H1 (cell line): ENCODE results near the gene JMJD7. TPM values are rescaled to one million over a fixed set of nuclear protein-coding genes. Genes with fewer than 3 reads are reported as not detected.

Experiments
- CTCF ChIA-PET: fragments of 300-600 bp; sonication (Branson Sonifier 250); formaldehyde crosslinking; loops from one replicate; lab custom pipeline; 2021; ENCODE audit not compliant: partially characterized antibody; lab: Charles Lee
- POLR2A ChIA-PET: fragments of 300-600 bp; sonication (Branson Sonifier 250); formaldehyde crosslinking; loops from one replicate; lab custom pipeline; 2021; ENCODE audit warnings: inconsistent platforms; ENCODE audit not compliant: partially characterized antibody; lab: Charles Lee
- DNase-seq, 2 experiments: peaks; one replicate each; pipeline versions ENCODE4 v3.0.0 to v3.0.0-alpha.2; 2010 to 2022; ENCODE audit warnings: low spot score in 2 of 2, low read depth in 1 of 2, mixed read lengths in 1 of 2
- FAIRE-seq: peaks from 2 replicates; lab custom pipeline; 2011; peaks lifted over from hg19 to GRCh38; lab: Jason Lieb, UNC
- H2AFZ ChIP-seq: 2 replicates; pipeline ENCODE4 v1.8.1; 2012; ENCODE audit warnings: low read length, inconsistent platforms
- H2AK5ac ChIP-seq: 2 replicates; pipeline ENCODE4 v1.6.1; 2013; ENCODE audit warnings: low read depth, low read length
- H2BK120ac ChIP-seq: replicated peaks from 2 replicates; pipeline ENCODE3; 2013; ENCODE audit warnings: low read depth, low read length, inconsistent platforms
- H2BK12ac ChIP-seq: 2 replicates; pipeline ENCODE4 v1.6.1; 2013; ENCODE audit warnings: low read depth, low read length
- H2BK15ac ChIP-seq: 2 replicates; pipeline ENCODE4 v1.6.1; 2013; ENCODE audit warnings: low read length
- H2BK20ac ChIP-seq: 2 replicates; pipeline ENCODE4 v1.6.1; 2013; ENCODE audit warnings: low read length
- H2BK5ac ChIP-seq: 2 replicates; pipeline ENCODE4 v1.6.1; 2013; ENCODE audit warnings: low read depth, low read length
- H3K14ac ChIP-seq: 2 replicates; pipeline ENCODE4 v1.6.1; 2013; ENCODE audit warnings: inconsistent platforms; ENCODE audit not compliant: insufficient read length
- H3K18ac ChIP-seq: 2 replicates; pipeline ENCODE4 v1.6.1; 2013; ENCODE audit warnings: low read length; ENCODE audit errors: extremely low read depth
- H3K23ac ChIP-seq: 2 replicates; pipeline ENCODE4 v1.6.1; 2013; ENCODE audit warnings: inconsistent platforms; ENCODE audit not compliant: insufficient read length
- H3K23me2 ChIP-seq: 2 replicates; pipeline ENCODE4 v1.6.1; 2013; ENCODE audit warnings: low read depth, low read length
- H3K27ac ChIP-seq: 2 replicates; pipeline ENCODE4 v1.6.1; 2011; ENCODE audit warnings: low read depth, low read length, inconsistent platforms
- H3K27me3 ChIP-seq, 4 experiments: replicated peaks in 1 of 4; 1 replicate in 1 of 4; 2 replicates in 3 of 4; pipeline versions ENCODE4 v1.6.1 to v1.8.1; 2011 to 2013; ENCODE audit warnings: low read length in 3 of 4, mild to moderate bottlenecking in 3 of 4, inconsistent platforms in 2 of 4, mixed read lengths in 2 of 4, moderate library complexity in 1 of 4; ENCODE audit not compliant: control insufficient read depth in 3 of 4, insufficient read depth in 3 of 4; ENCODE audit errors: extremely low read depth in 1 of 4
- H3K36me3 ChIP-seq, 4 experiments: 2 replicates each; pipeline versions ENCODE4 v1.6.1 to v1.8.1; 2011 to 2013; ENCODE audit warnings: mild to moderate bottlenecking in 4 of 4, low read length in 3 of 4, moderate library complexity in 2 of 4, control low read depth in 1 of 4, inconsistent platforms in 1 of 4; ENCODE audit not compliant: insufficient read depth in 4 of 4, control insufficient read depth in 2 of 4
- H3K4ac ChIP-seq: replicated peaks from 2 replicates; pipeline ENCODE3; 2013; ENCODE audit warnings: low read length, low read depth, mixed read lengths, inconsistent platforms; ENCODE audit not compliant: insufficient read length
- H3K4me1 ChIP-seq, 4 experiments: replicated peaks in 1 of 4; 1 replicate in 1 of 4; 2 replicates in 3 of 4; pipeline versions ENCODE4 v1.6.1 to v1.8.1; 2011 to 2013; ENCODE audit warnings: low read length in 3 of 4, inconsistent platforms in 2 of 4, mixed read lengths in 1 of 4; ENCODE audit not compliant: insufficient read depth in 4 of 4, control insufficient read depth in 3 of 4
- H3K4me2 ChIP-seq, 2 experiments: 2 replicates each; pipeline versions ENCODE4 v1.6.1 to v1.8.1; 2011 to 2013; ENCODE audit warnings: low read depth in 2 of 2, low read length in 2 of 2, control low read depth in 1 of 2, inconsistent platforms in 1 of 2, mild to moderate bottlenecking in 1 of 2; ENCODE audit not compliant: insufficient read depth in 1 of 2
- H3K4me3 ChIP-seq, 4 experiments: fragments of 200-600, 300-600 bp in 1 of 4; sonication (generic), shearing (Covaris generic), sonication (Bioruptor Twin) in 1 of 4; 2 replicates each; pipeline versions ENCODE4 v1.5.1 to v1.8.1; 2011 to 2016; ENCODE audit warnings: low read length in 4 of 4, low read depth in 3 of 4, control low read depth in 2 of 4, inconsistent platforms in 2 of 4, mild to moderate bottlenecking in 2 of 4, mixed read lengths in 1 of 4, moderate library complexity in 1 of 4; ENCODE audit not compliant: insufficient read depth in 2 of 4; ENCODE audit errors: extremely low read depth in 1 of 4
- H3K56ac ChIP-seq: replicated peaks from 2 replicates; pipeline ENCODE3; 2013; ENCODE audit warnings: low read depth, mild to moderate bottlenecking, mixed read lengths, low read length, inconsistent platforms; ENCODE audit not compliant: insufficient read length
- H3K79me1 ChIP-seq: 2 replicates; pipeline ENCODE4 v1.6.1; 2013; ENCODE audit warnings: low read depth, low read length, control low read depth
- H3K79me2 ChIP-seq, 2 experiments: 2 replicates each; pipeline versions ENCODE4 v1.6.1 to v1.8.1; 2012 to 2013; ENCODE audit warnings: low read length in 2 of 2, mild to moderate bottlenecking in 2 of 2, inconsistent platforms in 1 of 2; ENCODE audit not compliant: insufficient read depth in 2 of 2, control insufficient read depth in 1 of 2
- H3K9ac ChIP-seq, 4 experiments: replicated peaks in 1 of 4; 1 replicate in 1 of 4; 2 replicates in 3 of 4; pipeline versions ENCODE4 v1.6.1 to v1.8.1; 2011 to 2013; ENCODE audit warnings: low read depth in 3 of 4, low read length in 3 of 4, control low read depth in 2 of 4, mild to moderate bottlenecking in 2 of 4, moderate library complexity in 2 of 4, inconsistent platforms in 1 of 4; ENCODE audit errors: extremely low read depth in 1 of 4
- H3K9me3 ChIP-seq, 2 experiments: 2 replicates each; pipeline versions ENCODE4 v1.6.1 to v1.8.1; 2012 to 2013; ENCODE audit warnings: mild to moderate bottlenecking in 2 of 2, moderate library complexity in 2 of 2, control low read depth in 1 of 2, inconsistent platforms in 1 of 2, low read depth in 1 of 2, low read length in 1 of 2, mixed read lengths in 1 of 2; ENCODE audit not compliant: insufficient read depth in 2 of 2
- H4K20me1 ChIP-seq, 2 experiments: replicated peaks in 1 of 2; 2 replicates each; pipeline versions ENCODE3 to v1.8.1; 2011 to 2013; ENCODE audit warnings: inconsistent platforms in 2 of 2, low read length in 2 of 2, mild to moderate bottlenecking in 1 of 2; ENCODE audit not compliant: insufficient read depth in 2 of 2, control insufficient read depth in 1 of 2
- H4K5ac ChIP-seq: 2 replicates; pipeline ENCODE4 v1.6.1; 2013; ENCODE audit warnings: low read length, low read depth, mixed read lengths, inconsistent platforms; ENCODE audit not compliant: insufficient read length
- H4K8ac ChIP-seq: 2 replicates; pipeline ENCODE4 v1.8.0; 2013; ENCODE audit warnings: mild to moderate bottlenecking, moderate library complexity, low read length, inconsistent platforms; ENCODE audit not compliant: insufficient read depth; ENCODE audit errors: extremely low read depth
- H4K91ac ChIP-seq: replicated peaks from 2 replicates; pipeline ENCODE3; 2013; ENCODE audit warnings: low read length, mixed read lengths, inconsistent platforms; ENCODE audit not compliant: insufficient read length
- EGR1 ChIP-seq: IDR thresholded peaks from 2 replicates; pipeline ENCODE4 v1.6.1; 2011; ENCODE audit warnings: low read depth, low read length, borderline replicate concordance
- FOSL1 ChIP-seq: IDR thresholded peaks from 2 replicates; pipeline ENCODE4 v1.6.1; 2011; ENCODE audit warnings: mild to moderate bottlenecking, low read depth, low read length, moderate library complexity; ENCODE audit not compliant: insufficient read depth
- JUN ChIP-seq: IDR thresholded peaks from 2 replicates; pipeline ENCODE4 v1.6.1; 2011; ENCODE audit warnings: low read depth, mild to moderate bottlenecking, improper control_type of control experiment, low read length
- KDM5A ChIP-seq: fragments of 200-600 bp; IDR thresholded peaks from 2 replicates; pipeline ENCODE4 v1.7.1; 2012; ENCODE audit warnings: mild to moderate bottlenecking, low read length, inconsistent platforms, mixed read lengths
- MAFK ChIP-seq: IDR thresholded peaks from 2 replicates; pipeline ENCODE4 v1.6.1; 2012; ENCODE audit warnings: low read depth, mild to moderate bottlenecking, improper control_type of control experiment, low read length
- PHF8 ChIP-seq: fragments of 200-600 bp; sonication (generic); conservative IDR thresholded peaks from 2 replicates; pipeline ENCODE4 v1.7.1; 2012; ENCODE audit warnings: low read depth, mild to moderate bottlenecking, inconsistent platforms, low read length, moderate library complexity
- POU5F1 ChIP-seq: IDR thresholded peaks from 2 replicates; pipeline ENCODE4 v1.6.1; 2011; ENCODE audit warnings: low read depth, mild to moderate bottlenecking, low read length, moderate library complexity
- RBBP5 ChIP-seq: IDR thresholded peaks from 2 replicates; pipeline ENCODE4 v1.7.1; 2012; ENCODE audit warnings: low read depth, mild to moderate bottlenecking, inconsistent platforms, low read length, moderate library complexity, borderline replicate concordance
- RNF2 ChIP-seq: fragments of 200-900, 300-1000 bp; sonication (generic); IDR thresholded peaks from 2 replicates; pipeline ENCODE4 v1.7.1; 2016; ENCODE audit warnings: borderline replicate concordance, low read depth, mild to moderate bottlenecking, antibody characterized with exemption, low read length; ENCODE audit not compliant: poor library complexity, severe bottlenecking; ENCODE audit errors: missing control alignments
- SIX5 ChIP-seq: IDR thresholded peaks from 2 replicates; pipeline ENCODE4 v1.6.1; 2011; ENCODE audit warnings: mild to moderate bottlenecking, low read depth, low read length
- SP4 ChIP-seq: IDR thresholded peaks from 2 replicates; pipeline ENCODE4 v1.6.1; 2012; ENCODE audit warnings: low read length, inconsistent platforms
- TAF7 ChIP-seq: optimal IDR thresholded peaks from 2 replicates; pipeline ENCODE3; 2011; ENCODE audit warnings: low read depth, mild to moderate bottlenecking, inconsistent platforms, low read length, moderate library complexity, borderline replicate concordance
- TBP ChIP-seq: IDR thresholded peaks from 2 replicates; pipeline ENCODE4 v1.6.1; 2011; ENCODE audit warnings: low read depth, low read length, improper control_type of control experiment
- WGBS, 2 experiments: shearing (Covaris generic) in 1 of 2; methylation state at CpG; one replicate each; pipeline versions ENCODE4 v1.1.6 to v1.1.7; 2013 to 2015; ENCODE audit warnings: low lambda C conversion rate in 2 of 2, mixed read lengths in 2 of 2, inconsistent platforms in 1 of 2, low coverage in 1 of 2, missing lambda C conversion rate in 1 of 2; ENCODE audit not compliant: insufficient replicate concordance in 2 of 2, insufficient coverage in 1 of 2, insufficient read length in 1 of 2; ENCODE audit errors: extremely low coverage in 1 of 2, missing lambda C conversion rate in 1 of 2; 5-methylcytosine and 5-hydroxymethylcytosine counted together
- polyA plus RNA-seq, 7 experiments: library from polyadenylated mRNA; depleted of rRNA in 3 of 7; stranded (reverse) in 5 of 7; unstranded in 2 of 7; fragments of >200 nt in 5 of 7; fragments of 200-250 nt in 2 of 7; gene quantifications; 1 replicate in 5 of 7; 2 replicates in 1 of 7; 4 replicates in 1 of 7; pipeline versions ENCODE4 v1.2.1 to v1.2.3, GENCODE V29; 2011 to 2013; ENCODE audit warnings: missing spikeins in 2 of 7, mixed read lengths in 2 of 7
- total RNA-seq: library from RNA; stranded (reverse); fragmentation: NEBNext Ultra II Directional; extraction: Animal tissue kit (Norgen Biotek cat#: 25700); gene quantifications from 2 replicates; pipeline ENCODE4 v1.2.1, GENCODE V29; 2021
- TF ChIP-seq, protein P1 (sequence below): IDR thresholded peaks from 2 replicates; pipeline ENCODE4 v1.6.1; 2012; ENCODE audit warnings: inconsistent platforms

JMJD7 gene
- total and polyA plus RNA-seq, 2 of the 8 experiments (the other 6 are each of a cell fraction or from before 2014, with no cell fraction given): 15.0 to 20.0 TPM

DNA sequence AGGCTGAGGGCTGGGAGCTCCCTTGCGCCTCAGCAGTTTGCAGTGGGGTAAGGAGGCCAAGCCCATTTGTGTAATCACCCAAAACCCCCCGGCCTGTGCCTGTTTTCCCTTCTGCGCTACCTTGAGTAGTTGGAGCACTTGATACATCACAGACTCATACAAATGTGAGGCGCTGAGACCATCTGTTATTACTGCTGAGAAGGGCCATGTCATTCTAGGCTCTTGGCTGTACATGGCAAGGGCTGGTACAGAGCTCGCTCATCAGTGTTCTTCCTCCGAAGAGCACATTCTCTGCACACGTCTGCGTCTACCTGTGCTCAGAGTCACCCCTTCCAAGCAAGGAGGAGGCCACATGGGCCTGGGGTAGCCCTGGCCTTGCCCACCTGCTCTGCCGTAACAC lies 20.1 kb downstream of the JMJD7 start:
- no peak overlapping the region for H4K5ac ChIP-seq
- no peak overlapping the region for H2BK5ac ChIP-seq
- no peaks in the 10 kb centered on the region for H3K27me3 ChIP-seq
- no peak overlapping the region for H3K4me2 ChIP-seq
- no peaks in the 10 kb centered on the region for H3K79me2 ChIP-seq
- H2BK15ac ChIP-seq: no peak overlapping the region
- ChIA-PET POLR2A (interaction anchor here (1.3 to 7.2 kb wide), 3 partner anchors 8 to 33 kb away, joined by 3 to 45 read pairs (median 5); partner anchors contain the start of gene PLA2G4B), CTCF (interaction anchor here (0.8 to 6.7 kb wide), 4 partner anchors 10 to 35 kb away, joined by 3 to 30 read pairs (median 4); no protein-coding TSS in a partner anchor)
- WGBS, 2 experiments: 92% methylated on average over 9 of the region's 9 CpGs; no CpG with 5 or more reads in 1 of the 2 experiments
- H3K23ac ChIP-seq: no peak overlapping the region
- no peak overlapping the region for H2BK20ac ChIP-seq
- H3K14ac ChIP-seq: no peak overlapping the region
- DNase-seq: no peak
- no peak overlapping the region for H3K18ac ChIP-seq
- no peak overlapping the region for H3K27ac ChIP-seq
- H3K56ac ChIP-seq: no peak overlapping the region
- no peak overlapping the region for H4K8ac ChIP-seq
- no peaks in the 10 kb centered on the region for H4K20me1 ChIP-seq
- H3K23me2 ChIP-seq: 0 out of 2 replicates have a peak, but pooled peaks cover 2% of the 10 kb centered on the region
- no peak overlapping the region for H3K9ac ChIP-seq
- FAIRE-seq: no peak
- H2AK5ac ChIP-seq: no peak overlapping the region
- H3K4me3 ChIP-seq: no peak overlapping the region
- H3K79me1 ChIP-seq: no peaks in the 10 kb centered on the region
- no peaks in the 10 kb centered on the region for H3K9me3 ChIP-seq
- H2BK120ac ChIP-seq: no peak overlapping the region
- no peak overlapping the region for H4K91ac ChIP-seq
- H3K4ac ChIP-seq: no peak overlapping the region
- H2AFZ ChIP-seq: no peak overlapping the region
- no peaks in the 10 kb centered on the region; a peak in 2 of 7 replicates for H3K4me1 ChIP-seq
- peaks cover 0 to 7% (median 2%) of the 10 kb centered on the region in 4 experiments; a peak in 3 of 8 replicates for H3K36me3 ChIP-seq
- no peak overlapping the region for H2BK12ac ChIP-seq
- no peak for TF ChIP-seq TBP
- TF ChIP-seq POU5F1: no peak
- TF ChIP-seq RNF2: no peak
- no peak for TF ChIP-seq PHF8
- no peak for TF ChIP-seq SP4
- TF ChIP-seq RBBP5: no peak
- no peak for TF ChIP-seq SIX5
- TF ChIP-seq FOSL1: no peak
- TF ChIP-seq EGR1: no peak
- TF ChIP-seq JUN: no peak
- no peak for TF ChIP-seq KDM5A
- TF ChIP-seq, protein P1, sequence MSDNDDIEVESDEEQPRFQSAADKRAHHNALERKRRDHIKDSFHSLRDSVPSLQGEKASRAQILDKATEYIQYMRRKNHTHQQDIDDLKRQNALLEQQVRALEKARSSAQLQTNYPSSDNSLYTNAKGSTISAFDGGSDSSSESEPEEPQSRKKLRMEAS: no peak
- no peak for TF ChIP-seq MAFK
- no peak for TF ChIP-seq TAF7
